GM12878 (cell line): Measurements from ENCODE around the gene TUBA8. TPM values are rescaled to one million over a fixed set of nuclear protein-coding genes. Genes with fewer than 3 reads are reported as not detected.

Experiments used
- PRDM15 ChIP-seq: fragments of 450-650 bp; formaldehyde crosslinking; IDR thresholded peaks from 2 replicates; pipeline ENCODE4 v1.4.0; 2020; ENCODE audit warnings: mild to moderate bottlenecking, moderate library complexity
- ZBTB40 ChIP-seq: fragments of 450-650 bp; IDR thresholded peaks from 2 replicates; pipeline ENCODE4 v1.6.1; 2016; ENCODE audit warnings: mild to moderate bottlenecking, moderate library complexity, borderline replicate concordance
- polyA plus RNA-seq, 11 experiments: library from polyadenylated mRNA; depleted of rRNA in 4 of 11; unstranded in 6 of 11; stranded (reverse) in 5 of 11; fragments of >200 nt; fragmentation: Nextera tagmentation in 4 of 11; fragmentation: Illumina TruSeq in 1 of 11; extraction: Ambion mirVana in 4 of 11; extraction: Trizol in 1 of 11; gene quantifications; 1 replicate in 1 of 11; 2 replicates in 10 of 11; pipeline versions ENCODE4 v1.2.1 to v1.2.3, GENCODE V29; 2011 to 2016; ENCODE audit warnings: inconsistent platforms in 2 of 11, missing spikeins in 2 of 11, low read depth in 1 of 11
- total RNA-seq, 4 experiments: library from RNA; depleted of rRNA in 3 of 4; stranded (reverse); fragments of >200 nt in 3 of 4; fragmentation: Illumina TruSeq in 1 of 4; extraction: Trizol in 1 of 4; gene quantifications; 2 replicates each; pipeline versions ENCODE4 v1.2.1 to v1.2.3, GENCODE V29; 2013 to 2021

Gene TUBA8
- total and polyA plus RNA-seq, 10 of the 15 experiments (the other 5 are each of a cell fraction or from before 2014, with no cell fraction given), result 2.2 to 30.3 (median 21.0) TPM

DNA sequence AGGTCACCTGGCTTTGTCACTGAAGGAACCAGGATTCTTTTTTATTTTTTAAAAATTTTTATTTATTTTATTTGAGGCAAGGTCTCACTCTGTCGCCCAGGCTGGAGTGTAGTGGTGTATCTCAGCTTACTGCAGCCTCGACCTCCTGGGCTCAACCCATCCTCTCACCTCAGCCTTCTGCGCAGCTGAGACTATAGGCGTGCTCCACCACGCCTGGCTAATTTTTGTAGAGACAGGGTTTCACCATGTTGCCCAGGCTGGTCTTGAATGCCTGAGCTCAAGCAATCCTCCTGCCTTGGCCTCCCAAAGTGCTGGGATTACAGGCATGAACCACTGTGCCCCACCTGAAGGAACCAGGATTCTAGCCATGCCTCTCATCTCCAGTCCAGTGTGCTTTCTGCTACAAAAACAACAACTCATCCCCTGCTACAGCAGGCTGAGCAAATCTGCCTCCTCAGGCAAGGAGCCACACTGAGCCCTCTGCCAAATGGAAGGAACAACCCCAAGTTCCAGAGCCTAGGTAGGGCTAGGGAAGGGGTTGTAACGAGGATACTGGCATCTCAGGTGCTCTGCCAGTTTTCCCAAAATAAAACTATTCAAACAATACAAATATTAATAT lies 35.4 kb upstream of the TUBA8 start (continued):
- TF ChIP-seq PRDM15 (CRISPR knock-in tag), result no peak
- TF ChIP-seq ZBTB40, result no peak
